NCI-H2196 (cell line): ENCODE data around the gene SLX9.
"Not testable (repeated sequence)": the region's sequence is repeated elsewhere in the genome, so short reads cannot be mapped to it uniquely, and the experiment has no call there.

Source experiments
- DNase-seq: peaks from one replicate; lab custom pipeline; 2025; ENCODE audit not compliant: unreplicated experiment; lab: John Stamatoyannopoulos, UW

The SLX9 gene

GRCh38 chr21:44975720-44976555, 36.1 kb downstream of the SLX9 start:
- DNase-seq: no peak

- DNase-seq: not testable (repeated sequence)
Measured at GRCh38 chr21:44976556-44977393, 36.9 kb downstream of the SLX9 start.

GRCh38 chr21:44977616-44978340, 37.9 kb downstream of the SLX9 start:
- no peak for DNase-seq

- no peak for DNase-seq
Measured at GRCh38 chr21:44979687-44980561, 40.1 kb downstream of the SLX9 start.

- DNase-seq: no peak
Measured at GRCh38 chr21:44980562-44981489, 41.0 kb downstream of the SLX9 start.

- no peak for DNase-seq
Measured at GRCh38 chr21:44982558-44983250, 42.9 kb downstream of the SLX9 start.

- no peak for DNase-seq
Measured at GRCh38 chr21:44983421-44984206, 43.8 kb downstream of the SLX9 start.

- no peak for DNase-seq
Measured at GRCh38 chr21:44984428-44984791, 44.6 kb downstream of the SLX9 start.

- no peak for DNase-seq
Measured at GRCh38 chr21:44984792-44985440, 45.1 kb downstream of the SLX9 start.

GRCh38 chr21:44985441-44986401, 45.9 kb downstream of the SLX9 start:
- DNase-seq: no peak

GRCh38 chr21:44986471-44987291, 46.9 kb downstream of the SLX9 start:
- no peak for DNase-seq

GRCh38 chr21:44987301-44987885, 47.6 kb downstream of the SLX9 start:
- DNase-seq: no peak

GRCh38 chr21:44987886-44988606, 48.2 kb downstream of the SLX9 start:
- DNase-seq: no peak
